ENCODE data around the gene EIF4E1B.

Gene EIF4E1B

GRCh38 chr5:176619569-176620332, 10.7 kb upstream of the EIF4E1B start:
- DNase-seq (ENCODE audit: low read depth) = no peak
- Histone ChIP-seq H3K36me3 (ENCODE audit: control insufficient read depth, insufficient read depth, low read length, severe bottlenecking) (no peaks in the 10 kb centered on the region), H3K27me3 (replicated peaks; ENCODE audit: control insufficient read depth, insufficient read depth, low read length) (peaks cover 34% of the 10 kb centered on the region), H3K4me3 (ENCODE audit: low read length) (no peak overlapping the region), H3K4me1 (ENCODE audit: control insufficient read depth, insufficient read depth, low read length) (peaks cover 7% of the 10 kb centered on the region), H3K9ac (ENCODE audit: low read length) (no peak overlapping the region), H3K9me3 (ENCODE audit: control insufficient read depth, low read length) (no peaks in the 10 kb centered on the region)

GRCh38 chr5:176620333-176620981, 10.0 kb upstream of the EIF4E1B start:
- Histone ChIP-seq H3K4me1 (ENCODE audit: control insufficient read depth, insufficient read depth, low read length) (peaks cover 1% of the 10 kb centered on the region), H3K4me3 (ENCODE audit: low read length) (peak overlapping the region; percentile 32), H3K9me3 (ENCODE audit: control insufficient read depth, low read length) (no peaks in the 10 kb centered on the region), H3K9ac (ENCODE audit: low read length) (no peak overlapping the region), H3K36me3 (ENCODE audit: control insufficient read depth, insufficient read depth, low read length, severe bottlenecking) (no peaks in the 10 kb centered on the region), H3K27me3 (replicated peaks; ENCODE audit: control insufficient read depth, insufficient read depth, low read length) (peaks cover 39% of the 10 kb centered on the region)
- peak; percentile 34 for DNase-seq (ENCODE audit: low read depth)

- Histone ChIP-seq H3K9ac (ENCODE audit: low read length) (no peak overlapping the region), H3K36me3 (ENCODE audit: control insufficient read depth, insufficient read depth, low read length, severe bottlenecking) (no peaks in the 10 kb centered on the region), H3K9me3 (ENCODE audit: control insufficient read depth, low read length) (no peaks in the 10 kb centered on the region), H3K4me3 (ENCODE audit: low read length) (no peak overlapping the region), H3K27me3 (replicated peaks; ENCODE audit: control insufficient read depth, insufficient read depth, low read length) (peaks cover 39% of the 10 kb centered on the region), H3K4me1 (ENCODE audit: control insufficient read depth, insufficient read depth, low read length) (no peaks in the 10 kb centered on the region)
- no peak for DNase-seq (ENCODE audit: low read depth)
Observed at GRCh38 chr5:176621661-176622079, 8.8 kb upstream of the EIF4E1B start.

GRCh38 chr5:176624142-176624541, 6.3 kb upstream of the EIF4E1B start:
- Histone ChIP-seq H3K9me3 (ENCODE audit: control insufficient read depth, low read length) (no peaks in the 10 kb centered on the region), H3K36me3 (ENCODE audit: control insufficient read depth, insufficient read depth, low read length, severe bottlenecking) (no peaks in the 10 kb centered on the region), H3K4me1 (ENCODE audit: control insufficient read depth, insufficient read depth, low read length) (no peaks in the 10 kb centered on the region), H3K9ac (ENCODE audit: low read length) (no peak overlapping the region), H3K27me3 (replicated peaks; ENCODE audit: control insufficient read depth, insufficient read depth, low read length) (peaks cover 38% of the 10 kb centered on the region), H3K4me3 (ENCODE audit: low read length) (no peak overlapping the region)
- DNase-seq (ENCODE audit: low read depth) = no peak

GRCh38 chr5:176624938-176625337, 5.5 kb upstream of the EIF4E1B start:
- H3K9ac ChIP-seq (ENCODE audit: low read length) = no peak overlapping the region
- H3K4me1 ChIP-seq (ENCODE audit: control insufficient read depth, insufficient read depth, low read length) = peaks cover 2% of the 10 kb centered on the region
- no peak overlapping the region for H3K4me3 ChIP-seq (ENCODE audit: low read length)
- no peaks in the 10 kb centered on the region for H3K36me3 ChIP-seq (ENCODE audit: control insufficient read depth, insufficient read depth, low read length, severe bottlenecking)
- H3K9me3 ChIP-seq (ENCODE audit: control insufficient read depth, low read length) = no peaks in the 10 kb centered on the region
- DNase-seq (ENCODE audit: low read depth) = no peak
- H3K27me3 ChIP-seq (replicated peaks; ENCODE audit: control insufficient read depth, insufficient read depth, low read length) = peaks cover 32% of the 10 kb centered on the region

GRCh38 chr5:176625512-176625911, 5.0 kb upstream of the EIF4E1B start:
- DNase-seq (ENCODE audit: low read depth) = no peak
- peaks cover 28% of the 10 kb centered on the region for H3K27me3 ChIP-seq (replicated peaks; ENCODE audit: control insufficient read depth, insufficient read depth, low read length)

GRCh38 chr5:176625966-176626875, 4.3 kb upstream of the EIF4E1B start:
- Histone ChIP-seq H3K27me3 (replicated peaks; ENCODE audit: control insufficient read depth, insufficient read depth, low read length) (peaks cover 32% of the 10 kb centered on the region), H3K4me1 (ENCODE audit: control insufficient read depth, insufficient read depth, low read length) (peaks cover 6% of the 10 kb centered on the region), H3K4me3 (ENCODE audit: low read length) (no peak overlapping the region), H3K9ac (ENCODE audit: low read length) (no peak overlapping the region), H3K36me3 (ENCODE audit: control insufficient read depth, insufficient read depth, low read length, severe bottlenecking) (no peaks in the 10 kb centered on the region), H3K9me3 (ENCODE audit: control insufficient read depth, low read length) (no peaks in the 10 kb centered on the region)
- DNase-seq (ENCODE audit: low read depth) = no peak

More at GRCh38 chr5:176625512-176625911, 5.0 kb upstream of the EIF4E1B start:
- Histone ChIP-seq H3K9ac (ENCODE audit: low read length) (no peak overlapping the region), H3K9me3 (ENCODE audit: control insufficient read depth, low read length) (no peaks in the 10 kb centered on the region), H3K4me3 (ENCODE audit: low read length) (no peak overlapping the region), H3K36me3 (ENCODE audit: control insufficient read depth, insufficient read depth, low read length, severe bottlenecking) (no peaks in the 10 kb centered on the region), H3K4me1 (ENCODE audit: control insufficient read depth, insufficient read depth, low read length) (peaks cover 3% of the 10 kb centered on the region)

GRCh38 chr5:176626876-176627236, 3.6 kb upstream of the EIF4E1B start:
- no peak overlapping the region for H3K9ac ChIP-seq (ENCODE audit: low read length)
- H3K27me3 ChIP-seq (replicated peaks; ENCODE audit: control insufficient read depth, insufficient read depth, low read length) = peaks cover 38% of the 10 kb centered on the region
- no peaks in the 10 kb centered on the region for H3K9me3 ChIP-seq (ENCODE audit: control insufficient read depth, low read length)
- DNase-seq (ENCODE audit: low read depth) = no peak
- H3K4me1 ChIP-seq (ENCODE audit: control insufficient read depth, insufficient read depth, low read length) = peaks cover 6% of the 10 kb centered on the region
- no peak overlapping the region for H3K4me3 ChIP-seq (ENCODE audit: low read length)
- no peaks in the 10 kb centered on the region for H3K36me3 ChIP-seq (ENCODE audit: control insufficient read depth, insufficient read depth, low read length, severe bottlenecking)

GRCh38 chr5:176627582-176627981, 2.9 kb upstream of the EIF4E1B start:
- DNase-seq (ENCODE audit: low read depth) = no peak
- Histone ChIP-seq H3K36me3 (ENCODE audit: control insufficient read depth, insufficient read depth, low read length, severe bottlenecking) (no peaks in the 10 kb centered on the region), H3K9me3 (ENCODE audit: control insufficient read depth, low read length) (no peaks in the 10 kb centered on the region), H3K27me3 (replicated peaks; ENCODE audit: control insufficient read depth, insufficient read depth, low read length) (peaks cover 44% of the 10 kb centered on the region), H3K9ac (ENCODE audit: low read length) (no peak overlapping the region), H3K4me3 (ENCODE audit: low read length) (no peak overlapping the region), H3K4me1 (ENCODE audit: control insufficient read depth, insufficient read depth, low read length) (peaks cover 6% of the 10 kb centered on the region)

- H3K4me1 ChIP-seq (ENCODE audit: control insufficient read depth, insufficient read depth, low read length) = peaks cover 6% of the 10 kb centered on the region
- H3K9ac ChIP-seq (ENCODE audit: low read length) = no peak overlapping the region
- no peaks in the 10 kb centered on the region for H3K9me3 ChIP-seq (ENCODE audit: control insufficient read depth, low read length)
- peaks cover 55% of the 10 kb centered on the region for H3K27me3 ChIP-seq (replicated peaks; ENCODE audit: control insufficient read depth, insufficient read depth, low read length)
- H3K4me3 ChIP-seq (ENCODE audit: low read length) = no peak overlapping the region
- DNase-seq (ENCODE audit: low read depth) = no peak
- no peaks in the 10 kb centered on the region for H3K36me3 ChIP-seq (ENCODE audit: control insufficient read depth, insufficient read depth, low read length, severe bottlenecking)
Observed at GRCh38 chr5:176628406-176629228, 1.9 kb upstream of the EIF4E1B start.
